Esophagus squamous epithelium (tissue), 5 donors: ENCODE data around the gene FOXA2. TPM values are rescaled to one million over a fixed set of nuclear protein-coding genes. Genes with fewer than 3 reads are reported as not detected.

Experiments used
- DNase-seq: peaks from one replicate; lab custom pipeline; 2025; lab: John Stamatoyannopoulos, UW
- H3K27ac ChIP-seq, 4 donors: fragments of 200-600 bp; sonication (generic); one replicate each; pipeline ENCODE4 v1.5.1; 2016 to 2019; ENCODE audit warnings: mild to moderate bottlenecking in 1 of 4
- H3K27me3 ChIP-seq, 4 donors: fragments of 200-600 bp; sonication (generic); 1 replicate in 3 of 4; 2 replicates in 1 of 4; pipeline versions ENCODE4 v1.5.1 to v1.6.0; 2017 to 2021; ENCODE audit warnings: antibody characterized with exemption in 1 of 4
- H3K36me3 ChIP-seq, 3 donors: fragments of 200-600 bp; sonication (generic); one replicate each; pipeline ENCODE4 v1.5.1; 2016 to 2019
- H3K4me1 ChIP-seq, 3 donors: fragments of 200-600 bp; sonication (generic); one replicate each; pipeline ENCODE4 v1.5.1; 2017 to 2019
- H3K4me3 ChIP-seq, 4 donors: fragments of 200-600 bp; sonication (generic); 1 replicate in 3 of 4; 2 replicates in 1 of 4; pipeline ENCODE4 v1.5.1; 2016 to 2019; ENCODE audit warnings: mild to moderate bottlenecking in 2 of 4, moderate library complexity in 1 of 4
- H3K9me3 ChIP-seq, 3 donors: fragments of 200-600 bp; sonication (generic); one replicate each; pipeline ENCODE4 v1.5.1; 2016 to 2019
- CTCF ChIP-seq, 6 experiments: fragments of 450-650 bp in 4 of 6; fragments of 200-600 bp in 2 of 6; sonication (generic) in 2 of 6; IDR thresholded peaks; one replicate each; pipeline ENCODE4 v1.5.1; 2016 to 2019; ENCODE audit warnings: antibody characterized with exemption in 6 of 6, mild to moderate bottlenecking in 4 of 6, moderate library complexity in 4 of 6
- POLR2A ChIP-seq, 4 donors: fragments of 450-650 bp; IDR thresholded peaks; one replicate each; pipeline ENCODE4 v1.6.1; 2017; ENCODE audit warnings: antibody characterized with exemption in 4 of 4, mild to moderate bottlenecking in 4 of 4, moderate library complexity in 3 of 4
- WGBS, 2 donors: methylation state at CpG; one replicate each; pipeline ENCODE4 v1.1.5; 2018; 5-methylcytosine and 5-hydroxymethylcytosine counted together
- intact Hi-C: fragments of 100-400 bp; cut with DNase I; formaldehyde crosslinking; loops from one replicate; pipeline ENCODE4 v1.15.0; 2022
- total RNA-seq, 4 donors: library from RNA; depleted of rRNA; stranded (reverse); fragments of >200 nt; gene quantifications; one replicate each; pipeline ENCODE4 v1.1.0, GENCODE V29; 2016
- donor health status: DM: yes; HTN: yes; CAD: no.

Gene FOXA2
- total RNA-seq, 4 donors from 2014 or later: 0.13 TPM; not detected in 3

GRCh38 chr20:22542427-22542826, 41.9 kb downstream of the FOXA2 start:
- WGBS, 2 donors: 20 to 24% methylated on average over 1 of the region's 1 CpG
- H3K4me1 ChIP-seq: no peaks in the 10 kb centered on the region
- DNase-seq: no peak
- no peak overlapping the region for H3K4me3 ChIP-seq
- no peak overlapping the region for H3K27ac ChIP-seq
- no peaks in the 10 kb centered on the region for H3K36me3 ChIP-seq
- TF ChIP-seq POLR2A (IDR thresholded peaks at IDR 0.05) (no peak), CTCF (IDR thresholded peaks at IDR 0.05) (no peak)
- H3K27me3 ChIP-seq: peaks cover 0 to 25% (median 0%) of the 10 kb centered on the region in 4 donors
- no peaks in the 10 kb centered on the region for H3K9me3 ChIP-seq
- intact Hi-C loops: no loop called here

DNA sequence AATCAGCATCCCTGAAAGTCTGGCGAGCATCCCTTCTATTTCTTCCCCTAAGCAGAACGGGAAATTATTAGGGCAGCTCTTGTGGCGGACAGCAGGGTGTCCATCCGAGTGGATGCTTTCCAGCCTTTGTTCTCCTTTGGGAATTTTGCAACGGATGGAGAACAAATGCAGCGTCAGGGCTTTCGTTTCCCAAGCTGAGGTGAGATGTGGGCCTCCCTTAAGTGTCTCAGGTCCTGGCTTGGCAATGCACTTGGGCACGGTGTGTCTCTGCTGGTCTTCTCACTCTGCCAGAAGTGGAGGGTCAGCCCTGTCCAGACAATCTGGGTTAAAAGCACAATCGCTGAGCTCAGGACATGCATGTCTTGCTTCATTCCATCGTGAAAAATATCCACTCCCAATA, 43.5 kb downstream of the FOXA2 start:
- no peaks in the 10 kb centered on the region for H3K36me3 ChIP-seq
- 65 to 71% methylated on average over 7 to 10 of the region's 10 CpGs for WGBS, 2 donors
- H3K27ac ChIP-seq: no peak overlapping the region
- TF ChIP-seq POLR2A (IDR thresholded peaks at IDR 0.05): no peak
- TF ChIP-seq CTCF (IDR thresholded peaks at IDR 0.05): no peak
- H3K9me3 ChIP-seq: no peaks in the 10 kb centered on the region
- H3K4me1 ChIP-seq: no peaks in the 10 kb centered on the region
- no peak for DNase-seq
- intact Hi-C loops: no loop called here
- H3K4me3 ChIP-seq: no peak overlapping the region
- peaks cover 0 to 27% (median 0%) of the 10 kb centered on the region in 4 donors for H3K27me3 ChIP-seq

DNA sequence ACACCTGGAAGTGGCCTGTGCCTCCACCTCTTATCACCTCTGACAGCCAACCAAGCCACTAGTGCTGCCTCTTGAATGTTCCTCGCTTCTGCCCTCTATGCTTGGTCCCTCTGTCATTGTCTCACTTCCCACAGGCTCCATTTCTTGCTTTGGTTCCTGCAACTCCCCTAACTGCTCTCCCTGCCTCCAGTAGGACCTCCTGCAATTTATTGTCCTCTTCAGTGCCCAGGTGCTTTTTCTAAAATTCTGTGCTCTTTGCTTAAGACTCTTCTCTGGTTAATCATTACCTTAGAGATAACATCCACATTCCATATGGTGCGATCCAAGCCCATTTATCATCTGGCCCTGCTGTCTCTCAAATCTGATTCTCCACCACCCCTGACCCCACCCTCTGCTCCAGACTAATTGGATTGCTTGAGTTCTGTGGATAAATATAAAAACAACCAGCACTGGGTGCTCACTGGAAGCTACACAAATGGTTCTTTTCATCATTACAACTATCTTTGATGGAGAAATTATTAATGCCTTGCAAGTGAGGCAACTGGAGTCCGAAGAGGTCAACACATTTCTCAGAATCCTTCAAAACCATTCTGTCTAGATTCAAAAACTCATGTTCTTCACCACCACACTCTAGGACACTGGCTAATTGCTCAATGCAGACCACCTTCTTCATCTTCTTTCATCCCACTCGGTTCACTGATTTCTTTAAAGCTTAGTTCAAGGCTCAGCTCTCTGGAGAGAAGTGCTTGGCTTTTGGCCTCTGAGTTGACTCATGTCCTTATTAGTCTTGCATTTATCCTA, 47.2 kb downstream of the FOXA2 start:
- H3K4me3 ChIP-seq: no peak overlapping the region
- no peaks in the 10 kb centered on the region for H3K9me3 ChIP-seq
- intact Hi-C loops: no loop called here
- 72 to 75% methylated on average over 4 of the region's 4 CpGs for WGBS, 2 donors
- no peak for TF ChIP-seq POLR2A (IDR thresholded peaks at IDR 0.05)
- peaks cover 0 to 4% (median 0%) of the 10 kb centered on the region in 4 donors for H3K27me3 ChIP-seq
- no peak for DNase-seq
- no peak overlapping the region for H3K27ac ChIP-seq
- no peaks in the 10 kb centered on the region for H3K4me1 ChIP-seq
- no peaks in the 10 kb centered on the region for H3K36me3 ChIP-seq

- H3K9me3 ChIP-seq: no peaks in the 10 kb centered on the region
- H3K36me3 ChIP-seq: no peaks in the 10 kb centered on the region
- 40 to 61% methylated on average over 5 of the region's 5 CpGs for WGBS, 2 donors
- no peak for DNase-seq
- intact Hi-C loops: no loop called here
- H3K4me3 ChIP-seq: no peak overlapping the region
- no peak overlapping the region for H3K27ac ChIP-seq
- H3K4me1 ChIP-seq: no peaks in the 10 kb centered on the region
- TF ChIP-seq POLR2A (IDR thresholded peaks at IDR 0.05) (no peak), CTCF (IDR thresholded peaks at IDR 0.05) (no peak)
- H3K27me3 ChIP-seq: peaks cover 0 to 4% (median 0%) of the 10 kb centered on the region in 4 donors
Observed at GRCh38 chr20:22536141-22536828, 48.1 kb downstream of the FOXA2 start.

DNA sequence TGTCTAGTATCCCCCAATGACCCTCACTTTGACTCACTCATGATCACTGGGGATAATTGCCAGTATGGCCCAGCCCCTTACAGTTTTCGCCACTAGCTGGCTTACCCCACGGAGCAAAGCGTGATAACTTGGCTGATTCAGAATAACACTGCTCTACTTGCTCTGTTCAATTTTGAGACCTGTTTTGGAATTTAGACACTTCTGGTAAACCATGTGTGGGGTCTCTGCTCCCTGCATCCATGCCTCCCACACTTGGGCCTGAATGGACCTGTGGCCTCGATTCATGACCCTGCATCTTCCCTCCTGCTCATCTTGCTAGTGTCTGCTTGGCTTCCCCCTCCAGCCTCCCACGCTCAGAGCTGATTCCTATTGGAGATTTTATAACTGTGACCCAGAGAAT, 48.9 kb downstream of the FOXA2 start:
- TF ChIP-seq POLR2A (IDR thresholded peaks at IDR 0.05): no peak
- TF ChIP-seq CTCF (IDR thresholded peaks at IDR 0.05): no peak
- H3K36me3 ChIP-seq: no peaks in the 10 kb centered on the region
- no peak for DNase-seq

More for the DNA sequence above, 48.9 kb downstream of the FOXA2 start:
- Histone ChIP-seq H3K27me3 (peaks cover 0 to 9% (median 0%) of the 10 kb centered on the region in 4 donors), H3K4me1 (no peaks in the 10 kb centered on the region), H3K9me3 (no peaks in the 10 kb centered on the region), H3K4me3 (no peak overlapping the region), H3K27ac (no peak overlapping the region)
- intact Hi-C loops: no loop called here
- WGBS, 2 donors: 85 to 86% methylated on average over 5 of the region's 5 CpGs
